ENCODE data around the gene AAMP.

Gene AAMP

GRCh38 chr2:218234521-218234920 lies 35.4 kb downstream of the AAMP start:
- H3K4ac ChIP-seq (ENCODE audit: low read depth in 1 of 2, low read length in 2 of 2) = no peak overlapping the region
- peaks cover 13% of the 10 kb centered on the region for H3K79me1 ChIP-seq (replicated peaks; ENCODE audit: low read length, poor library complexity, severe bottlenecking)

GRCh38 chr2:218233543-218233942 lies 36.4 kb downstream of the AAMP start:
- peaks cover 48 to 94% of the 10 kb centered on the region in 2 experiments for H3K36me3 ChIP-seq (ENCODE audit: control insufficient read depth in 1 of 2, insufficient read depth in 2 of 2, low read depth in 1 of 2, low read length in 2 of 2)
- WGBS = 95% methylated on average over 4 of the region's 4 CpGs
- DNase-seq = no peak
- H3K27ac ChIP-seq (ENCODE audit: low read length, poor library complexity, severe bottlenecking) = no peak overlapping the region
- no peak overlapping the region for H2BK12ac ChIP-seq (ENCODE audit: low read length in 2 of 2)
- no peak overlapping the region for H2BK15ac ChIP-seq (ENCODE audit: low read depth, poor library complexity, severe bottlenecking)
- H2BK5ac ChIP-seq (ENCODE audit: low read depth, low read length, poor library complexity, severe bottlenecking) = no peak overlapping the region
- H2AK5ac ChIP-seq (ENCODE audit: low read length, severe bottlenecking) = no peak overlapping the region
- no peak overlapping the region for H3K14ac ChIP-seq (ENCODE audit: low read length in 2 of 2)
- no peak overlapping the region for H3K9ac ChIP-seq (ENCODE audit: low read length)
- no peak overlapping the region for H3K23ac ChIP-seq (ENCODE audit: low read length in 2 of 2)
- no peak overlapping the region for H2BK120ac ChIP-seq (ENCODE audit: low read depth, low read length)
- no peak overlapping the region for H4K8ac ChIP-seq (ENCODE audit: low read length)
- H3K27me3 ChIP-seq (ENCODE audit: control insufficient read depth in 1 of 2, insufficient read depth in 1 of 2, low read length in 2 of 2) = no peaks in the 10 kb centered on the region
- peaks cover 11% of the 10 kb centered on the region for H3K79me1 ChIP-seq (replicated peaks; ENCODE audit: low read length, poor library complexity, severe bottlenecking)
- no peaks in the 10 kb centered on the region for H3K9me3 ChIP-seq (ENCODE audit: control insufficient read depth, low read length)
- no peak overlapping the region for H3K4me3 ChIP-seq (ENCODE audit: insufficient read depth in 1 of 2, low read depth in 1 of 2, low read length in 2 of 2)
- H4K91ac ChIP-seq (ENCODE audit: low read length) = no peak overlapping the region
- no peak overlapping the region for H3K4ac ChIP-seq (ENCODE audit: low read depth in 1 of 2, low read length in 2 of 2)
- peaks cover 8% of the 10 kb centered on the region for H3K4me1 ChIP-seq (ENCODE audit: control insufficient read depth, insufficient read depth, low read depth, low read length)
- H3K4me2 ChIP-seq (ENCODE audit: low read length, poor library complexity, severe bottlenecking) = no peak overlapping the region
- no peak overlapping the region for H2AFZ ChIP-seq (ENCODE audit: low read depth, low read length)
- H3K18ac ChIP-seq (ENCODE audit: low read depth in 1 of 2, low read length in 2 of 2) = no peak overlapping the region

More at GRCh38 chr2:218234521-218234920, 35.4 kb downstream of the AAMP start:
- Histone ChIP-seq H2BK15ac (ENCODE audit: low read depth, poor library complexity, severe bottlenecking) (no peak overlapping the region), H3K23ac (ENCODE audit: low read length in 2 of 2) (no peak overlapping the region), H3K36me3 (ENCODE audit: control insufficient read depth in 1 of 2, insufficient read depth in 2 of 2, low read depth in 1 of 2, low read length in 2 of 2) (peaks cover 51 to 95% of the 10 kb centered on the region in 2 experiments), H3K27me3 (ENCODE audit: control insufficient read depth in 1 of 2, insufficient read depth in 1 of 2, low read length in 2 of 2) (no peaks in the 10 kb centered on the region), H3K4me2 (ENCODE audit: low read length, poor library complexity, severe bottlenecking) (no peak overlapping the region), H2AK5ac (ENCODE audit: low read length, severe bottlenecking) (no peak overlapping the region), H2BK120ac (ENCODE audit: low read depth, low read length) (no peak overlapping the region), H2BK5ac (ENCODE audit: low read depth, low read length, poor library complexity, severe bottlenecking) (no peak overlapping the region), H2AFZ (ENCODE audit: low read depth, low read length) (no peak overlapping the region), H2BK12ac (ENCODE audit: low read length in 2 of 2) (no peak overlapping the region), H3K14ac (ENCODE audit: low read length in 2 of 2) (no peak overlapping the region), H3K27ac (ENCODE audit: low read length, poor library complexity, severe bottlenecking) (no peak overlapping the region), H4K8ac (ENCODE audit: low read length) (no peak overlapping the region), H3K9ac (ENCODE audit: low read length) (no peak overlapping the region), H3K4me3 (ENCODE audit: insufficient read depth in 1 of 2, low read depth in 1 of 2, low read length in 2 of 2) (no peak overlapping the region), H3K18ac (ENCODE audit: low read depth in 1 of 2, low read length in 2 of 2) (no peak overlapping the region), H3K9me3 (ENCODE audit: control insufficient read depth, low read length) (no peaks in the 10 kb centered on the region), H3K4me1 (ENCODE audit: control insufficient read depth, insufficient read depth, low read depth, low read length) (peaks cover 8% of the 10 kb centered on the region), H4K91ac (ENCODE audit: low read length) (no peak overlapping the region)
- no peak for DNase-seq
- 100% methylated on average over 1 of the region's 3 CpGs for WGBS

GRCh38 chr2:218230882-218231281 lies 39.1 kb downstream of the AAMP start:
- Histone ChIP-seq H3K9ac (ENCODE audit: low read length) (peak overlapping the region; percentile 18), H3K18ac (ENCODE audit: low read depth in 1 of 2, low read length in 2 of 2) (peak overlapping the region in 1 of 2 experiments; percentile 23), H2AK5ac (ENCODE audit: low read length, severe bottlenecking) (no peak overlapping the region), H2BK12ac (ENCODE audit: low read length in 2 of 2) (no peak overlapping the region), H3K14ac (ENCODE audit: low read length in 2 of 2) (no peak overlapping the region), H3K23ac (ENCODE audit: low read length in 2 of 2) (no peak overlapping the region), H2BK120ac (ENCODE audit: low read depth, low read length) (no peak overlapping the region), H2BK15ac (ENCODE audit: low read depth, poor library complexity, severe bottlenecking) (no peak overlapping the region), H2AFZ (ENCODE audit: low read depth, low read length) (no peak overlapping the region), H3K4me3 (ENCODE audit: insufficient read depth in 1 of 2, low read depth in 1 of 2, low read length in 2 of 2) (no peak overlapping the region), H3K4ac (ENCODE audit: low read depth in 1 of 2, low read length in 2 of 2) (no peak overlapping the region), H4K8ac (ENCODE audit: low read length) (no peak overlapping the region), H3K4me1 (ENCODE audit: control insufficient read depth, insufficient read depth, low read depth, low read length) (peaks cover 8% of the 10 kb centered on the region), H3K79me1 (replicated peaks; ENCODE audit: low read length, poor library complexity, severe bottlenecking) (peaks cover 9% of the 10 kb centered on the region), H3K4me2 (ENCODE audit: low read length, poor library complexity, severe bottlenecking) (no peak overlapping the region), H2BK5ac (ENCODE audit: low read depth, low read length, poor library complexity, severe bottlenecking) (no peak overlapping the region), H3K9me3 (ENCODE audit: control insufficient read depth, low read length) (no peaks in the 10 kb centered on the region), H4K91ac (ENCODE audit: low read length) (no peak overlapping the region), H3K27me3 (ENCODE audit: control insufficient read depth in 1 of 2, insufficient read depth in 1 of 2, low read length in 2 of 2) (no peaks in the 10 kb centered on the region), H3K36me3 (ENCODE audit: control insufficient read depth in 1 of 2, insufficient read depth in 2 of 2, low read depth in 1 of 2, low read length in 2 of 2) (peaks cover 46 to 90% of the 10 kb centered on the region in 2 experiments), H3K27ac (ENCODE audit: low read length, poor library complexity, severe bottlenecking) (peak overlapping the region; percentile 14)
- peak; percentile 64 for DNase-seq
- WGBS = no CpG with 5 or more reads among the region's 1 CpG

GRCh38 chr2:218229851-218230250 lies 40.1 kb downstream of the AAMP start:
- H4K8ac ChIP-seq (ENCODE audit: low read length) = no peak overlapping the region
- H3K4ac ChIP-seq (ENCODE audit: low read depth in 1 of 2, low read length in 2 of 2) = peak overlapping the region in 1 of 2 experiments; percentile 41
- H2BK5ac ChIP-seq (ENCODE audit: low read depth, low read length, poor library complexity, severe bottlenecking) = peak overlapping the region; percentile 5
- H3K27me3 ChIP-seq (ENCODE audit: control insufficient read depth in 1 of 2, insufficient read depth in 1 of 2, low read length in 2 of 2) = no peaks in the 10 kb centered on the region
- no peak overlapping the region for H3K14ac ChIP-seq (ENCODE audit: low read length in 2 of 2)
- WGBS = 77% methylated on average over 4 of the region's 4 CpGs
- H3K27ac ChIP-seq (ENCODE audit: low read length, poor library complexity, severe bottlenecking) = peak overlapping the region; percentile 58
- H2BK120ac ChIP-seq (ENCODE audit: low read depth, low read length) = no peak overlapping the region
- H3K36me3 ChIP-seq (ENCODE audit: control insufficient read depth in 1 of 2, insufficient read depth in 2 of 2, low read depth in 1 of 2, low read length in 2 of 2) = peaks cover 37 to 90% of the 10 kb centered on the region in 2 experiments
- H3K9ac ChIP-seq (ENCODE audit: low read length) = peak overlapping the region; percentile 56
- H3K23ac ChIP-seq (ENCODE audit: low read length in 2 of 2) = no peak overlapping the region
- H3K4me3 ChIP-seq (ENCODE audit: insufficient read depth in 1 of 2, low read depth in 1 of 2, low read length in 2 of 2) = no peak overlapping the region
- no peak overlapping the region for H2BK15ac ChIP-seq (ENCODE audit: low read depth, poor library complexity, severe bottlenecking)
- peak overlapping the region in 1 of 2 experiments; percentile 9 for H3K18ac ChIP-seq (ENCODE audit: low read depth in 1 of 2, low read length in 2 of 2)
- no peak overlapping the region for H2BK12ac ChIP-seq (ENCODE audit: low read length in 2 of 2)
- H4K91ac ChIP-seq (ENCODE audit: low read length) = no peak overlapping the region
- H3K79me1 ChIP-seq (replicated peaks; ENCODE audit: low read length, poor library complexity, severe bottlenecking) = peaks cover 4% of the 10 kb centered on the region
- peak; percentile 46 for DNase-seq
- no peak overlapping the region for H3K4me2 ChIP-seq (ENCODE audit: low read length, poor library complexity, severe bottlenecking)
- no peak overlapping the region for H2AK5ac ChIP-seq (ENCODE audit: low read length, severe bottlenecking)
- peaks cover 8% of the 10 kb centered on the region for H3K4me1 ChIP-seq (ENCODE audit: control insufficient read depth, insufficient read depth, low read depth, low read length)
- H2AFZ ChIP-seq (ENCODE audit: low read depth, low read length) = no peak overlapping the region
- no peaks in the 10 kb centered on the region for H3K9me3 ChIP-seq (ENCODE audit: control insufficient read depth, low read length)
